Measurements from ENCODE around the gene ELF2.
A peak's percentile ranks its signal among the peaks of the same experiment; 100 is the strongest.
"Not testable (repeated sequence)": the region's sequence is repeated elsewhere in the genome, so short reads cannot be mapped to it uniquely, and the experiment has no call there.

Gene ELF2

GRCh38 chr4:139022835-139023234 is 154.2 kb downstream of the ELF2 start:
- no peak for TF ChIP-seq ZNF8 (CRISPR knock-in tag; IDR thresholded peaks at IDR 0.05)
- no peak for TF ChIP-seq BACH2 (CRISPR knock-in tag; IDR thresholded peaks at IDR 0.05; ENCODE audit: borderline replicate concordance)
- no peak for TF ChIP-seq PATZ1 (CRISPR knock-in tag; IDR thresholded peaks at IDR 0.05; ENCODE audit: borderline replicate concordance)
- TF ChIP-seq ESRRG (CRISPR knock-in tag; IDR thresholded peaks at IDR 0.05), result no peak
- no peak for TF ChIP-seq CREB5 (CRISPR knock-in tag; IDR thresholded peaks at IDR 0.05; ENCODE audit: low read depth)
- no peak for TF ChIP-seq ZFP30 (CRISPR knock-in tag; IDR thresholded peaks at IDR 0.05)
- TF ChIP-seq OSR1 (CRISPR knock-in tag; IDR thresholded peaks at IDR 0.05), result no peak
- no peak for TF ChIP-seq SNAI2 (CRISPR knock-in tag; IDR thresholded peaks at IDR 0.05)
- TF ChIP-seq ZNF565 (CRISPR knock-in tag; conservative IDR thresholded peaks at IDR 0.05; ENCODE audit: low read depth), result no peak
- no peak for TF ChIP-seq CSRNP3 (CRISPR knock-in tag; IDR thresholded peaks at IDR 0.05)
- ATAC-seq, result no peak

GRCh38 chr4:139021071-139021470 is 155.9 kb downstream of the ELF2 start:
- not testable (repeated sequence) for ATAC-seq

GRCh38 chr4:139020384-139020783 is 156.6 kb downstream of the ELF2 start:
- ATAC-seq, result no peak
- TF ChIP-seq ZFP3 (CRISPR knock-in tag; IDR thresholded peaks at IDR 0.05), result no peak
- no peak for TF ChIP-seq PPARA (CRISPR knock-in tag; IDR thresholded peaks at IDR 0.05; ENCODE audit: borderline replicate concordance)
- TF ChIP-seq SNAI2 (CRISPR knock-in tag; IDR thresholded peaks at IDR 0.05), result no peak
- TF ChIP-seq ZC3H10 (CRISPR knock-in tag; IDR thresholded peaks at IDR 0.05), result no peak
- no peak for TF ChIP-seq CSRNP3 (CRISPR knock-in tag; IDR thresholded peaks at IDR 0.05)

- TF ChIP-seq TSHZ2 (CRISPR knock-in tag; IDR thresholded peaks at IDR 0.05), result peak; percentile 75; the same call in 1 of the 2 replicates
- no peak for TF ChIP-seq ZC3H10 (CRISPR knock-in tag; IDR thresholded peaks at IDR 0.05)
- TF ChIP-seq ISL1 (CRISPR knock-in tag; IDR thresholded peaks at IDR 0.05), result peak; percentile 65
- peak; percentile 41; the same call in 1 of the 2 replicates for TF ChIP-seq SNAI2 (CRISPR knock-in tag; IDR thresholded peaks at IDR 0.05)
- TF ChIP-seq TCF4 (CRISPR knock-in tag; IDR thresholded peaks at IDR 0.05; ENCODE audit: borderline replicate concordance), result peak; percentile 95
- ATAC-seq, result peak; percentile 31
These were observed 157.9 kb downstream of the ELF2 start for GRCh38 chr4:139018971-139019758.

GRCh38 chr4:139018501-139018900 is 158.5 kb downstream of the ELF2 start:
- ATAC-seq, result no peak
- TF ChIP-seq CSRNP3 (CRISPR knock-in tag; IDR thresholded peaks at IDR 0.05) (no peak), ISL1 (CRISPR knock-in tag; IDR thresholded peaks at IDR 0.05) (no peak), POU6F1 (CRISPR knock-in tag; IDR thresholded peaks at IDR 0.05; ENCODE audit: borderline replicate concordance, low read depth) (no peak), OSR1 (CRISPR knock-in tag; IDR thresholded peaks at IDR 0.05) (no peak), ARNTL (CRISPR knock-in tag; IDR thresholded peaks at IDR 0.05; ENCODE audit: borderline replicate concordance, low read depth) (no peak), PPARA (CRISPR knock-in tag; IDR thresholded peaks at IDR 0.05; ENCODE audit: borderline replicate concordance) (no peak), SNAI2 (CRISPR knock-in tag; IDR thresholded peaks at IDR 0.05) (no peak), ZC3H10 (CRISPR knock-in tag; IDR thresholded peaks at IDR 0.05) (no peak), PATZ1 (CRISPR knock-in tag; IDR thresholded peaks at IDR 0.05; ENCODE audit: borderline replicate concordance) (no peak)
